Activated CD8-positive, alpha-beta memory T cell treated with anti-CD3 and anti-CD28 coated beads, Interleukin-2, amount 50 U/mL, for 48 hours (primary cell): ENCODE results near the gene DPYSL3.

ENCODE experiments used
- DNase-seq: peaks from one replicate; pipeline ENCODE4 v3.0.0-alpha.2; 2020

Gene DPYSL3

DNA sequence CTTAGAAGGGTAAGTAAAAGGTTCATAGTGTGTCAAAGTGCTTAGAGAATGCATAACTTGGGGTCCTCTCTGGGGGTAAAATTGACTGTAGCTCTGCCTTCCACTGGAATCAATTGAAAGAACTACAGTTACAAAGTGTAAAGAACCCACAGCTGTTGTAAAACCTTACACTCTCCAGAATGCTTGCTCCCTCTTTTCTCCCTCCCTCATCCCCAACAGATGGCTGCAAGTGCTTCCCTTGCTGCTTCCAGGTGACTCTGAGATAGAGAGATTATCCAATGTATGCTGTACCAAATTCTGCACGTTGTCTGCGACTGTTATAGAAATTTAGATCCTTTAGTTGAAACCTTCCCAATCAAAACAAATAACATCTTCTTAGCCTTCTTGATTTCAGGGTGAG is 149.1 kb downstream of the DPYSL3 start:
- DNase-seq: no peak

GRCh38 chr5:147359581-147359980 is 150.3 kb downstream of the DPYSL3 start:
- no peak for DNase-seq

GRCh38 chr5:147359101-147359500 is 150.8 kb downstream of the DPYSL3 start:
- no peak for DNase-seq

GRCh38 chr5:147349241-147349640 is 160.6 kb downstream of the DPYSL3 start:
- no peak for DNase-seq

DNA sequence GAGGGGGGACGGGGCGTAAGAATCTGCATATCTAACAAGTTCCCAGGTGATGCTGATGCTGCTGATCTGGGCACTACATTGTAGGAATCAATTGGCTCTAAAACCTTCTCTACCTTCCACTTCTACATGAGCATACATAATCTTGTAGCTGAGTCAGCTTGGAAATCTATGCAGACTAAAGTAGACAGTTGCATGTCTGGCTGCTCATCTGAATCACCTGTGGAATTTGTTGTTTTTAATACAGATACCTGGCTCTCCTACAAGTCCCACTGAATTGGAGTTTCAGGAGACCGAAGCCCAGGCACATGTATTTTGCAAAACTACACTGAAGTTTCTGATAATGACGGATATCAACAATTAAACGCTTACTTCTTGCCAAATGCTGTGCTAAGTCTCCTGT is 161.4 kb downstream of the DPYSL3 start:
- no peak for DNase-seq

DNA sequence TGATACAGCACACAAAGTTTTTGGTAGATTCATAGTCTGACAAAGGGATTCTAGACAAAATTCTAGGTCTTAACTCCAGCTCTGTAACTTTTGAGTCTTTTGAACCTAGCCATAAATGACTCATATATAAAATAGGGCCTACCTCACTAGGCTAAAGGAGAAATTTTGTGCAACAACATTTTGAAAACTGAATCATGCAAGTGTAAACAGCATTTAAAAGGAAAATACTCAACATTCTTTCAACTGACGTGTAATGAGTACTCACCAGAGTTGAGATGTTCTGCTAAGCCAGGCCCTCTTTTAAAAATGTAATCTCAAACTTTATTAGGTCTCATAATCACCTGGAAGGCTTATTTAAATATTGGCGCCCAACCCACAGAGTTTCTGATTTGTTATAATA is 161.8 kb downstream of the DPYSL3 start:
- DNase-seq: no peak

- no peak for DNase-seq
These were observed 163.8 kb downstream of the DPYSL3 start for GRCh38 chr5:147346006-147346561.

GRCh38 chr5:147344861-147345260 is 165.0 kb downstream of the DPYSL3 start:
- no peak for DNase-seq

- no peak for DNase-seq
These were observed 168.5 kb downstream of the DPYSL3 start for GRCh38 chr5:147341345-147341744.

DNA sequence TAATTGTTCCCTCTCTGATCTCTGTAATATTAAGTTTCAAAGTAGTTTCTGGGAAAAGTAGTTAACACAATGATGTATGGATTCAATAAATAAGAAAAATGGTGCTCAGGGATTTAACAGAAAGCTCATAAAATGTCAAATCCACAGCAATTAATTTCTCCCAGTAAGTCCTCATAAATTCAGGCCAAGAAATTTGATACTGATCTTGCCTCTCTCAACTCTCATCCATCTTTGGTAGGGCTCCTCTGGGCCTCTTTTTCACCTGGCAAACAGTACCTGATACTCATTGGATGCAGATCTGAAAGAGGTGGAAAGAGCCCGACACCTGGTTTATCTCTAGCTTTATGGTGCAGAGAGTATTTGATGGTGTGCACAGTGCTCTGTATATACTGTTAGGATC is 168.9 kb downstream of the DPYSL3 start:
- DNase-seq: no peak
